ENCODE results near the gene KDM4B. TPM values are rescaled to one million over a fixed set of nuclear protein-coding genes. Genes with fewer than 3 reads are reported as not detected.

Gene KDM4B
- total and polyA plus RNA-seq, 3 experiments from 2014 or later = 14.6 to 16.0 (median 14.6) TPM

GRCh38 chr19:4955274-4955673 is 13.6 kb upstream of the KDM4B start:
- no peak overlapping the region for H3K4me3 Mint-ChIP-seq
- peak overlapping the region in 1 of 8 donors; percentile 92 for H3K27ac Mint-ChIP-seq
- no peak for DNase-seq
- ChIA-PET POLR2A (no interaction called here), CTCF (no interaction called here)
- H3K9me3 Mint-ChIP-seq = no peaks in the 10 kb centered on the region
- H3K4me3 ChIP-seq (ENCODE audit: low read length) = no peak overlapping the region
- no peak overlapping the region for H3K27ac ChIP-seq (ENCODE audit: low read depth, low read length)
- no peaks in the 10 kb centered on the region for H3K27me3 Mint-ChIP-seq
- no peaks in the 10 kb centered on the region for H3K9me3 ChIP-seq (ENCODE audit: low read length)
- H3K36me3 ChIP-seq (ENCODE audit: insufficient read depth, low read length) = no peaks in the 10 kb centered on the region
- H3K27me3 ChIP-seq (ENCODE audit: insufficient read depth, low read length, poor library complexity, severe bottlenecking) = no peaks in the 10 kb centered on the region
- no peaks in the 10 kb centered on the region for H3K4me1 Mint-ChIP-seq
- H3K36me3 Mint-ChIP-seq = no peaks in the 10 kb centered on the region
- no peaks in the 10 kb centered on the region for H3K4me1 ChIP-seq (ENCODE audit: insufficient read depth, low read length)

- no peaks in the 10 kb centered on the region for H3K36me3 ChIP-seq (ENCODE audit: insufficient read depth, low read length)
- no peaks in the 10 kb centered on the region for H3K4me1 Mint-ChIP-seq
- no peak overlapping the region for H3K4me3 ChIP-seq (ENCODE audit: low read length)
- no peaks in the 10 kb centered on the region for H3K9me3 ChIP-seq (ENCODE audit: low read length)
- ChIA-PET CTCF (interaction anchor here (1.3 kb wide), 1 partner anchor 46 kb away, joined by 5 read pairs; no protein-coding TSS in a partner anchor), POLR2A (no interaction called here)
- H3K27ac Mint-ChIP-seq = peak overlapping the region in 1 of 8 donors; percentile 29
- no peak overlapping the region for H3K4me3 Mint-ChIP-seq
- H3K27me3 Mint-ChIP-seq = peaks cover 0 to under 1% of the 10 kb centered on the region in 2 donors
- H3K9me3 Mint-ChIP-seq = no peaks in the 10 kb centered on the region
- H3K36me3 Mint-ChIP-seq = no peaks in the 10 kb centered on the region
- no peak overlapping the region for H3K27ac ChIP-seq (ENCODE audit: low read depth, low read length)
- no peaks in the 10 kb centered on the region for H3K4me1 ChIP-seq (ENCODE audit: insufficient read depth, low read length)
- DNase-seq = no peak
- no peaks in the 10 kb centered on the region for H3K27me3 ChIP-seq (ENCODE audit: insufficient read depth, low read length, poor library complexity, severe bottlenecking)
Measured at GRCh38 chr19:4957981-4958380, 10.9 kb upstream of the KDM4B start.

- Histone ChIP-seq H3K36me3 (ENCODE audit: insufficient read depth, low read length) (no peaks in the 10 kb centered on the region), H3K27ac (ENCODE audit: low read depth, low read length) (no peak overlapping the region), H3K4me1 (ENCODE audit: insufficient read depth, low read length) (no peaks in the 10 kb centered on the region), H3K9me3 (ENCODE audit: low read length) (no peaks in the 10 kb centered on the region), H3K4me3 (ENCODE audit: low read length) (no peak overlapping the region), H3K27me3 (ENCODE audit: insufficient read depth, low read length, poor library complexity, severe bottlenecking) (no peaks in the 10 kb centered on the region)
- no peak overlapping the region for H3K4me3 Mint-ChIP-seq
- POLR2A ChIA-PET = interaction anchor here (0.6 kb wide), 1 partner anchor 46 kb away, joined by 5 read pairs; no protein-coding TSS in a partner anchor
- CTCF ChIA-PET = no interaction called here
- H3K4me1 Mint-ChIP-seq = no peaks in the 10 kb centered on the region
- no peaks in the 10 kb centered on the region for H3K36me3 Mint-ChIP-seq
- no peaks in the 10 kb centered on the region for H3K9me3 Mint-ChIP-seq
- H3K27me3 Mint-ChIP-seq = peaks cover 0 to 1% of the 10 kb centered on the region in 2 donors
- DNase-seq = no peak
- peak overlapping the region in 1 of 8 donors; percentile 24 for H3K27ac Mint-ChIP-seq
Measured at GRCh38 chr19:4962085-4962619, 6.8 kb upstream of the KDM4B start.

GRCh38 chr19:4965061-4965460 is 3.9 kb upstream of the KDM4B start:
- ChIA-PET CTCF (no interaction called here), POLR2A (no interaction called here)
- Histone ChIP-seq H3K4me3 (ENCODE audit: low read length) (no peak overlapping the region), H3K27me3 (ENCODE audit: insufficient read depth, low read length, poor library complexity, severe bottlenecking) (no peaks in the 10 kb centered on the region), H3K4me1 (ENCODE audit: insufficient read depth, low read length) (peaks cover 13% of the 10 kb centered on the region), H3K27ac (ENCODE audit: low read depth, low read length) (no peak overlapping the region), H3K36me3 (ENCODE audit: insufficient read depth, low read length) (no peaks in the 10 kb centered on the region), H3K9me3 (ENCODE audit: low read length) (no peaks in the 10 kb centered on the region)
- Mint-ChIP-seq H3K36me3 (no peaks in the 10 kb centered on the region), H3K9me3 (no peaks in the 10 kb centered on the region), H3K27ac (peak overlapping the region in 1 of 8 donors; percentile 4), H3K4me3 (no peak overlapping the region), H3K4me1 (peaks cover 8 to 15% (median 9%) of the 10 kb centered on the region in 3 donors), H3K27me3 (peaks cover 0 to 4% of the 10 kb centered on the region in 2 donors)
- no peak for DNase-seq

- Histone ChIP-seq H3K27ac (ENCODE audit: low read depth, low read length) (no peak overlapping the region), H3K27me3 (ENCODE audit: insufficient read depth, low read length, poor library complexity, severe bottlenecking) (no peaks in the 10 kb centered on the region), H3K4me1 (ENCODE audit: insufficient read depth, low read length) (peaks cover 27% of the 10 kb centered on the region), H3K9me3 (ENCODE audit: low read length) (no peaks in the 10 kb centered on the region), H3K36me3 (ENCODE audit: insufficient read depth, low read length) (no peaks in the 10 kb centered on the region), H3K4me3 (ENCODE audit: low read length) (no peak overlapping the region)
- no peak for DNase-seq
- Mint-ChIP-seq H3K9me3 (no peaks in the 10 kb centered on the region), H3K4me1 (peaks cover 23 to 30% (median 24%) of the 10 kb centered on the region in 3 donors), H3K4me3 (no peak overlapping the region), H3K36me3 (no peaks in the 10 kb centered on the region), H3K27me3 (peaks cover 0 to 5% of the 10 kb centered on the region in 2 donors), H3K27ac (no peak overlapping the region)
- ChIA-PET CTCF (interaction anchor here (5.6 kb wide), 1 partner anchor 52 kb away, joined by 52 read pairs; no protein-coding TSS in a partner anchor), POLR2A (no interaction called here)
Measured at GRCh38 chr19:4966591-4966990, 2.3 kb upstream of the KDM4B start.

GRCh38 chr19:4967738-4968461 is 1.0 kb upstream of the KDM4B start:
- peak overlapping the region; percentile 40 to 86 (median 84) for H3K4me3 Mint-ChIP-seq
- no peak for DNase-seq
- CTCF ChIA-PET = interaction anchor here (0.8 to 5.6 kb wide), 4 partner anchors 53 to 116 kb away, joined by 3 to 52 read pairs (median 4); no protein-coding TSS in a partner anchor
- H3K9me3 Mint-ChIP-seq = no peaks in the 10 kb centered on the region
- peaks cover 29 to 42% (median 30%) of the 10 kb centered on the region in 3 donors for H3K4me1 Mint-ChIP-seq
- POLR2A ChIA-PET = interaction anchor here (0.6 to 6.1 kb wide), 5 partner anchors 8 to 484 kb away, joined by 3 to 128 read pairs (median 5); partner anchors contain the start of gene FEM1A
- peak overlapping the region in 7 of 8 donors; percentile 66 to 98 (median 92) for H3K27ac Mint-ChIP-seq
- no peak overlapping the region for H3K27ac ChIP-seq (ENCODE audit: low read depth, low read length)
- H3K36me3 Mint-ChIP-seq = peaks cover 0 to under 1% (median 0%) of the 10 kb centered on the region in 3 donors
- no peaks in the 10 kb centered on the region for H3K27me3 ChIP-seq (ENCODE audit: insufficient read depth, low read length, poor library complexity, severe bottlenecking)
- H3K9me3 ChIP-seq (ENCODE audit: low read length) = no peaks in the 10 kb centered on the region
- H3K4me3 ChIP-seq (ENCODE audit: low read length) = peak overlapping the region; percentile 49
- H3K27me3 Mint-ChIP-seq = peaks cover 0 to 5% of the 10 kb centered on the region in 2 donors
- peaks cover 27% of the 10 kb centered on the region for H3K4me1 ChIP-seq (ENCODE audit: insufficient read depth, low read length)
- H3K36me3 ChIP-seq (ENCODE audit: insufficient read depth, low read length) = no peaks in the 10 kb centered on the region

- Histone ChIP-seq H3K27me3 (ENCODE audit: insufficient read depth, low read length, poor library complexity, severe bottlenecking) (no peaks in the 10 kb centered on the region), H3K36me3 (ENCODE audit: insufficient read depth, low read length) (no peaks in the 10 kb centered on the region), H3K4me3 (ENCODE audit: low read length) (peak overlapping the region; percentile 39), H3K4me1 (ENCODE audit: insufficient read depth, low read length) (peaks cover 27% of the 10 kb centered on the region), H3K9me3 (ENCODE audit: low read length) (no peaks in the 10 kb centered on the region), H3K27ac (ENCODE audit: low read depth, low read length) (peak overlapping the region; percentile 33)
- peak in 1 of 5 donors; percentile 2 for DNase-seq
- Mint-ChIP-seq H3K4me1 (peaks cover 29 to 46% (median 32%) of the 10 kb centered on the region in 3 donors), H3K27ac (peak overlapping the region in 7 of 8 donors; percentile 78 to 91 (median 89)), H3K27me3 (peaks cover 0 to 4% of the 10 kb centered on the region in 2 donors), H3K36me3 (peaks cover 0 to 2% (median 0%) of the 10 kb centered on the region in 3 donors), H3K4me3 (peak overlapping the region; percentile 83 to 95 (median 89)), H3K9me3 (no peaks in the 10 kb centered on the region)
- POLR2A ChIA-PET = interaction anchor here (0.7 to 6.1 kb wide), 4 partner anchors 10 to 178 kb away, joined by 3 to 128 read pairs (median 4); partner anchors contain the start of genes FEM1A and PLIN3
- CTCF ChIA-PET = interaction anchor here (0.5 to 5.6 kb wide), 3 partner anchors 54 to 226 kb away, joined by 3 to 52 read pairs (median 4); no protein-coding TSS in a partner anchor
Measured at GRCh38 chr19:4969292-4969771, 419 bp downstream of the KDM4B start.
